Ovary (tissue), 3 donors: Measurements from ENCODE around the gene TREM2.

ENCODE experiments used
- CTCF ChIP-seq, 3 donors: fragments of 450-650 bp in 2 of 3; fragments of 200-600 bp in 1 of 3; IDR thresholded peaks; one replicate each; pipeline versions ENCODE4 v1.5.1 to v1.8.0; 2016 to 2022; ENCODE audit warnings: antibody characterized with exemption in 3 of 3, mild to moderate bottlenecking in 1 of 3
- POLR2A ChIP-seq: fragments of 450-650 bp; IDR thresholded peaks from one replicate; pipeline ENCODE4 v1.6.1; 2017; ENCODE audit warnings: antibody characterized with exemption, mild to moderate bottlenecking, moderate library complexity
- donor health status: DM: no; HTN: no; CAD: no.

GRCh38 chr6:41200296-41200900, 37.5 kb upstream of the TREM2 start:
- TF ChIP-seq CTCF (IDR thresholded peaks at IDR 0.05) (no peak), POLR2A (no peak)
